A549 (cell line): Measurements from ENCODE around the gene PPP5C. TPM values are rescaled to one million over a fixed set of nuclear protein-coding genes. Genes with fewer than 3 reads are reported as not detected.

Source experiments
- ATAC-seq, 2 experiments: fragments of 200-7000 bp in 1 of 2; fragments of >200 bp in 1 of 2; cut with Nextera tagmentation in 1 of 2; cut with Tn5 transposase in 1 of 2; 3 replicates each; pipeline versions ENCODE4 v1.8.0 to v1.9.1; 2018 to 2020; ENCODE audit warnings: mild to moderate bottlenecking in 1 of 2, moderate library complexity in 1 of 2
- CTCF ChIA-PET: fragments of 300-600 bp; sonication (Branson Sonifier 250); formaldehyde crosslinking; extraction: SDS; loops from one replicate; lab custom pipeline; 2021; ENCODE audit warnings: antibody characterized with exemption, inconsistent platforms; lab: Yijun Ruan, JAX
- POLR2A ChIA-PET: fragments of 350-600 bp; formaldehyde crosslinking; extraction: SDS; loops from one replicate; lab custom pipeline; 2021; ENCODE audit warnings: antibody characterized with exemption, inconsistent platforms; lab: Yijun Ruan, JAX
- DNase-seq, 2 experiments: peaks; one replicate each; pipeline versions ENCODE4 v3.0.0 to v3.0.0-alpha.2; 2011 to 2016; ENCODE audit warnings: low read depth in 1 of 2, low spot score in 1 of 2
- FAIRE-seq: peaks from 2 replicates; lab custom pipeline; 2011; peaks lifted over from hg19 to GRCh38; lab: Jason Lieb, UNC
- H3K27ac ChIP-seq, 2 experiments: fragments of >200 bp; sonication (Bioruptor Twin); formaldehyde crosslinking; 3 replicates each; pipeline ENCODE4 v1.5.1; 2016 to 2017
- H3K4me1 ChIP-seq: fragments of >200 bp; sonication (Bioruptor Twin); formaldehyde crosslinking; 3 replicates; pipeline ENCODE4 v1.6.1; 2016
- H3K4me2 ChIP-seq: fragments of >200 bp; sonication (Bioruptor Twin); formaldehyde crosslinking; 3 replicates; pipeline ENCODE4 v1.6.1; 2016
- H3K4me3 ChIP-seq: fragments of >200 bp; sonication (Bioruptor Twin); formaldehyde crosslinking; 3 replicates; pipeline ENCODE4 v1.5.1; 2016
- H3K9me3 ChIP-seq: fragments of >200 bp; sonication (Bioruptor Twin); formaldehyde crosslinking; 3 replicates; pipeline ENCODE4 v1.6.1; 2016
- ATOH8 ChIP-seq: fragments of 250-450 bp; sonication (Bioruptor Pico); IDR thresholded peaks from 2 replicates; pipeline ENCODE4 v1.5.0; 2020; ENCODE audit warnings: low read depth, mild to moderate bottlenecking, moderate library complexity
- CBX8 ChIP-seq: fragments of 200-600 bp; sonication (generic); IDR thresholded peaks from 2 replicates; pipeline ENCODE4 v1.6.1; 2016
- CEBPB ChIP-seq, 2 experiments: fragments of >200 bp in 1 of 2; sonication (Bioruptor Twin) in 1 of 2; formaldehyde crosslinking in 1 of 2; IDR thresholded peaks; 2 replicates each; pipeline ENCODE4 v1.6.1; 2012 to 2016
- CTCF ChIP-seq: fragments of >200 bp; sonication (Bioruptor Twin); formaldehyde crosslinking; IDR thresholded peaks from 3 replicates; pipeline ENCODE4 v1.5.1; 2016
- E2F6 ChIP-seq: IDR thresholded peaks from 2 replicates; pipeline ENCODE4 v1.6.1; 2012; ENCODE audit warnings: low read depth, borderline replicate concordance
- EHF ChIP-seq: fragments of 250-450 bp; sonication (Bioruptor Pico); IDR thresholded peaks from 2 replicates; pipeline ENCODE4 v1.5.0; 2020; ENCODE audit warnings: mild to moderate bottlenecking
- EHMT2 ChIP-seq: fragments of 200-600 bp; sonication (generic); IDR thresholded peaks from 2 replicates; pipeline ENCODE4 v1.6.1; 2016; ENCODE audit warnings: antibody characterized with exemption, low read depth, mild to moderate bottlenecking, moderate library complexity
- ELK1 ChIP-seq: fragments of 150-350 bp; IDR thresholded peaks from 2 replicates; pipeline ENCODE4 v1.6.1; 2014; ENCODE audit warnings: low read depth, mild to moderate bottlenecking, low read length
- HES2 ChIP-seq: fragments of >200 bp; sonication (Bioruptor Twin); formaldehyde crosslinking; IDR thresholded peaks from 2 replicates; pipeline ENCODE4 v1.6.1; 2016
- NFE2L2 ChIP-seq: fragments of 150-350 bp; conservative IDR thresholded peaks from 2 replicates; pipeline ENCODE4 v1.6.1; 2014; ENCODE audit warnings: low read length
- RARB ChIP-seq: fragments of 250-450 bp; sonication (Bioruptor Pico); IDR thresholded peaks from 2 replicates; pipeline ENCODE4 v1.8.0; 2021; ENCODE audit warnings: mild to moderate bottlenecking, moderate library complexity
- TP53 ChIP-seq: fragments of 250-450 bp; sonication (Bioruptor Pico); IDR thresholded peaks from 2 replicates; pipeline ENCODE4 v1.5.0; 2021; ENCODE audit warnings: mild to moderate bottlenecking, moderate library complexity
- ZFP36 ChIP-seq: fragments of 450-650 bp; IDR thresholded peaks from 2 replicates; pipeline ENCODE4 v1.6.1; 2014; ENCODE audit warnings: borderline replicate concordance; ENCODE audit not compliant: partially characterized antibody
- ZSCAN20 ChIP-seq: fragments of 250-450 bp; sonication (Bioruptor Pico); IDR thresholded peaks from 2 replicates; pipeline ENCODE4 v1.8.0; 2022; ENCODE audit warnings: mild to moderate bottlenecking, moderate library complexity
- WGBS: methylation state at CpG from one replicate; pipeline ENCODE4 v1.1.6; 2017; ENCODE audit errors: missing lambda C conversion rate; 5-methylcytosine and 5-hydroxymethylcytosine counted together
- polyA plus RNA-seq, 4 experiments: library from polyadenylated mRNA; depleted of rRNA in 3 of 4; stranded (reverse); fragments of >200 nt; fragmentation: RNase III in 1 of 4; extraction: RNeasy Plus Mini Kit Qiagen cat#74134 plus additional on column Dnase treatment in 1 of 4; gene quantifications; 2 replicates in 3 of 4; 3 replicates in 1 of 4; pipeline ENCODE4 v1.2.3, GENCODE V29; 2011 to 2017

PPP5C gene
- polyA plus RNA-seq, 2 of the 4 experiments (the other 2 are of a cell fraction): 94.2 to 107 TPM

GRCh38 chr19:46364359-46364758 is 17.5 kb downstream of the PPP5C start:
- no peak for ATAC-seq
- TF ChIP-seq HES2: no peak
- no peak for TF ChIP-seq RARB (CRISPR knock-in tag)
- no peak for TF ChIP-seq ELK1
- POLR2A ChIA-PET: no interaction called here
- no peak overlapping the region for H3K4me3 ChIP-seq
- no peaks in the 10 kb centered on the region for H3K4me1 ChIP-seq
- CTCF ChIA-PET: interaction anchor here (0.7 to 2.5 kb wide), 8 partner anchors 8 to 124 kb away, joined by 3 to 13 read pairs (median 6); partner anchors contain the start of gene PPP5C
- H3K27ac ChIP-seq: no peak overlapping the region
- H3K9me3 ChIP-seq: no peaks in the 10 kb centered on the region
- no peak overlapping the region for H3K4me2 ChIP-seq
- WGBS: 95% methylated on average over 2 of the region's 2 CpGs
- no peak for FAIRE-seq
- no peak for DNase-seq

GRCh38 chr19:46365561-46365960 is 18.7 kb downstream of the PPP5C start:
- WGBS: 88% methylated on average over 4 of the region's 4 CpGs
- no peak overlapping the region for H3K4me3 ChIP-seq
- TF ChIP-seq ATOH8: no peak
- no peak for TF ChIP-seq CTCF
- TF ChIP-seq ZFP36: no peak
- no peak for TF ChIP-seq NFE2L2
- no peak for TF ChIP-seq E2F6
- TF ChIP-seq ZSCAN20 (CRISPR knock-in tag): no peak
- TF ChIP-seq TP53 (CRISPR knock-in tag): no peak
- no peak for TF ChIP-seq CBX8
- TF ChIP-seq EHMT2: no peak
- TF ChIP-seq EHF (CRISPR knock-in tag): no peak
- TF ChIP-seq CEBPB (IDR thresholded peaks at IDR 0.05): no peak
- TF ChIP-seq, all 56 proteins: peak for 0
- FAIRE-seq (no peak), ATAC-seq (no peak), DNase-seq (no peak)
- no peak overlapping the region for H3K4me2 ChIP-seq
- ChIA-PET CTCF (interaction anchor here (0.6 to 2.5 kb wide), 2 partner anchors 18 to 37 kb away, joined by 3 to 13 read pairs; partner anchors contain the start of gene PPP5C), POLR2A (no interaction called here)
- H3K9me3 ChIP-seq: no peaks in the 10 kb centered on the region
- H3K27ac ChIP-seq: no peak overlapping the region
- no peaks in the 10 kb centered on the region for H3K4me1 ChIP-seq

- Histone ChIP-seq H3K27ac (no peak overlapping the region), H3K4me1 (peaks cover 9% of the 10 kb centered on the region), H3K4me2 (no peak overlapping the region), H3K9me3 (no peaks in the 10 kb centered on the region), H3K4me3 (no peak overlapping the region)
- FAIRE-seq (no peak), ATAC-seq (no peak), DNase-seq (no peak)
- TF ChIP-seq NFE2L2: no peak
- CTCF ChIA-PET: interaction anchor here (1.1 to 30.8 kb wide), 5 partner anchors 11 to 85 kb away, joined by 3 to 501 read pairs (median 45); partner anchors contain the start of gene PPP5C
- 92% methylated on average over 9 of the region's 9 CpGs for WGBS
- POLR2A ChIA-PET: no interaction called here
Measured at GRCh38 chr19:46366620-46367292, 19.9 kb downstream of the PPP5C start.
